ENCODE data around the gene RGS19.

RGS19 gene

GRCh38 chr20:64032706-64033624 lies 46.4 kb downstream of the RGS19 start:
- no peak for DNase-seq

- DNase-seq = no peak
Observed at GRCh38 chr20:64031822-64032314, 47.5 kb downstream of the RGS19 start.

GRCh38 chr20:64030371-64031134 lies 48.8 kb downstream of the RGS19 start:
- no peak for DNase-seq

- DNase-seq = no peak
Observed at GRCh38 chr20:64029293-64030117, 49.8 kb downstream of the RGS19 start.

GRCh38 chr20:64027981-64028685 lies 51.2 kb downstream of the RGS19 start:
- DNase-seq = no peak

- DNase-seq = no peak
Observed at GRCh38 chr20:64025826-64026412, 53.4 kb downstream of the RGS19 start.

GRCh38 chr20:64025101-64025825 lies 54.1 kb downstream of the RGS19 start:
- no peak for DNase-seq

- no peak for DNase-seq
Observed at GRCh38 chr20:64024141-64024990, 55.0 kb downstream of the RGS19 start.

GRCh38 chr20:64023361-64024140 lies 55.8 kb downstream of the RGS19 start:
- no peak for DNase-seq

All from activated CD4-positive, alpha-beta T cell treated with anti-CD3 and anti-CD28 coated beads, Interleukin-2, amount 50 U/mL, for 1 hour (primary cell).